Panc1 (cell line): ENCODE measurements around the gene KCNH5.

Experiments
- CTCF ChIP-seq: fragments of 450-650 bp; IDR thresholded peaks from 2 replicates; pipeline ENCODE4 v1.5.1; 2017; ENCODE audit warnings: mild to moderate bottlenecking
- POLR2AphosphoS5 ChIP-seq: IDR thresholded peaks from 2 replicates; pipeline ENCODE4 v1.6.1; 2012; ENCODE audit warnings: mild to moderate bottlenecking, low read depth, low read length, moderate library complexity
- SIN3A ChIP-seq: IDR thresholded peaks from 2 replicates; pipeline ENCODE4 v1.6.1; 2012; ENCODE audit warnings: low read depth, mild to moderate bottlenecking, low read length, moderate library complexity, borderline replicate concordance; ENCODE audit not compliant: insufficient read depth

GRCh38 chr14:62886461-62886860 lies 158.8 kb downstream of the KCNH5 start:
- TF ChIP-seq CTCF = no peak
- TF ChIP-seq POLR2AphosphoS5 = no peak
- TF ChIP-seq SIN3A = no peak
